ENCODE measurements around the gene CDYL2. TPM values are rescaled to one million over a fixed set of nuclear protein-coding genes. Genes with fewer than 3 reads are reported as not detected.

The CDYL2 gene, protein sequence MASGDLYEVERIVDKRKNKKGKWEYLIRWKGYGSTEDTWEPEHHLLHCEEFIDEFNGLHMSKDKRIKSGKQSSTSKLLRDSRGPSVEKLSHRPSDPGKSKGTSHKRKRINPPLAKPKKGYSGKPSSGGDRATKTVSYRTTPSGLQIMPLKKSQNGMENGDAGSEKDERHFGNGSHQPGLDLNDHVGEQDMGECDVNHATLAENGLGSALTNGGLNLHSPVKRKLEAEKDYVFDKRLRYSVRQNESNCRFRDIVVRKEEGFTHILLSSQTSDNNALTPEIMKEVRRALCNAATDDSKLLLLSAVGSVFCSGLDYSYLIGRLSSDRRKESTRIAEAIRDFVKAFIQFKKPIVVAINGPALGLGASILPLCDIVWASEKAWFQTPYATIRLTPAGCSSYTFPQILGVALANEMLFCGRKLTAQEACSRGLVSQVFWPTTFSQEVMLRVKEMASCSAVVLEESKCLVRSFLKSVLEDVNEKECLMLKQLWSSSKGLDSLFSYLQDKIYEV
- 4.4 TPM for polyA plus RNA-seq (2013, experiment 1 of 2)
- 4.7 TPM for polyA plus RNA-seq (2013, experiment 2 of 2)

DNA sequence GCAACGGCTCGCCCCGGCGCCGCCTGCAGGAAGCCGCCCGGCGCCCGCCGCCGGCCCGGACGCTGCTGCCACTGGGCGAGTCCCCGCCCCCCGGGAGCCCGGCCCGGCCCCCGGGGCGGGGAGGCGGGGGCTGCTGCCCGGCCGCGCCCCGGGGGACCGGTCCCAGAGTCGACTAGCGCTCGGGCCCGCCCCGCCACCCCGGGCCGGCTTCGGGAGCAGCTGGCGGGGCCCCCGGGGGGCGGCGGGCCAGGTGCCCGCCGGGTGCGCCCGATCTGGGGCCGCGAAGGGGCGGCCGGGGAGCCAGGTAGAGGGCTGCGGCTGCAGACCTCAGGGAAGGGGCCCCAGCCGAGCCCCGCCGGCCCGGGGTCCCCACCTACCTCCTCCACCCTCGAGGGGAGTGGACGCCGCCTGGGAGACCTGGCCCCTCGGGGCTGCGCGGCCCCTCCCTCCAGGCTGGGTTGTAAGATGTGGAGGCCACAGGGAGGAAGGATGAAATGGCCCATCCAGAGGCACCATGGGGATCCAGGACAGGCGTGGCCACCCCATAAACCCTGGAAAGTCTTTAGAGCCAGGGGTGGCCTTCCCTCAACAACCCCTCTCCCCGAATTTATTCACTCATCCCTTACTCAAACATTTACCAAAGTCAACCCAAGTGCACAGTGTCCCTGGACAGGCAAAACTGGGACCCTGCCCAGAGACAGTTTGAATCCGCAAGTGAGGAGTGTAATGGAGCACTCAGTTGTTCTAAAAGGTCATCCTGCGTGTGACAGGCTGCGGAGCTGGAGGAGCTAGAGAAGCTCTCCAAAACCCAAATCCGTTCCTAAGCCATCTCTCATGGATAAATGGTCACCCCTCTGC lies at the start of gene CDYL2:
Gene CDYL2 (minus strand): TSS at position 73 of the 858 bp plus-strand sequence. CDS start 425 bp downstream, outside the sequence.
- WGBS, 2 donors (ENCODE audit: extremely low coverage in 2 of 2, insufficient read length in 2 of 2, insufficient replicate concordance in 1 of 2) = no CpG with 5 or more reads among the region's 63 CpGs
- Histone ChIP-seq H4K8ac (ENCODE audit: low read depth, low read length) (no peak within 1 kb of the TSS), H3K79me1 (ENCODE audit: low read depth, low read length) (no peaks in the 10 kb centered on the region), H2BK12ac (ENCODE audit: low read length) (peak within 1 kb of the TSS; percentile 63), H3K36me3 (replicated peaks in 1 of 2; ENCODE audit: control insufficient read depth in 2 of 2, insufficient read depth in 2 of 2, low read length in 2 of 2) (no peaks in the 10 kb centered on the region), H2BK15ac (ENCODE audit: low read length) (no peak within 1 kb of the TSS), H3K27ac (replicated peaks; ENCODE audit: low read length) (no peak within 1 kb of the TSS), H2AFZ (ENCODE audit: low read length) (peak within 1 kb of the TSS; percentile 99), H3K4me2 (ENCODE audit: insufficient read depth, low read length, poor library complexity, severe bottlenecking) (peak within 1 kb of the TSS; percentile 97), H2BK120ac (ENCODE audit: low read depth, low read length) (peak within 1 kb of the TSS; percentile 67), H2AK5ac (ENCODE audit: low read depth, low read length) (peak within 1 kb of the TSS; percentile 48), H3K4ac (ENCODE audit: low read length) (no peak within 1 kb of the TSS), H3K18ac (ENCODE audit: low read length) (peak within 1 kb of the TSS; percentile 98), H3K4me1 (ENCODE audit: control insufficient read depth in 2 of 2, insufficient read depth in 1 of 2, low read depth in 1 of 2, low read length in 2 of 2) (peaks cover 0 to 1% of the 10 kb centered on the region in 2 donors), H3K9me3 (replicated peaks in 1 of 2; ENCODE audit: control insufficient read depth in 2 of 2, insufficient read depth in 1 of 2, low read depth in 1 of 2, low read length in 2 of 2) (peaks cover 0 to 5% of the 10 kb centered on the region in 2 donors), H3K23ac (ENCODE audit: low read depth, low read length, poor library complexity) (no peak within 1 kb of the TSS), H3K14ac (ENCODE audit: low read length) (peak within 1 kb of the TSS; percentile 72), H3K4me3 (ENCODE audit: low read length in 2 of 2) (peak within 1 kb of the TSS; percentile 68 to 99), H3K27me3 (ENCODE audit: control insufficient read depth in 3 of 3, insufficient read depth in 3 of 3, low read depth in 1 of 3, low read length in 3 of 3) (peaks cover 2 to 33% (median 10%) of the 10 kb centered on the region in 3 experiments), H2BK5ac (ENCODE audit: low read length) (no peak within 1 kb of the TSS), H3K9ac (ENCODE audit: low read depth, low read length, poor library complexity) (peak within 1 kb of the TSS; percentile 96), H4K91ac (ENCODE audit: low read depth, low read length, poor library complexity) (no peak within 1 kb of the TSS)
- peak; percentile 14 for DNase-seq (ENCODE audit: low spot score)

DNA sequence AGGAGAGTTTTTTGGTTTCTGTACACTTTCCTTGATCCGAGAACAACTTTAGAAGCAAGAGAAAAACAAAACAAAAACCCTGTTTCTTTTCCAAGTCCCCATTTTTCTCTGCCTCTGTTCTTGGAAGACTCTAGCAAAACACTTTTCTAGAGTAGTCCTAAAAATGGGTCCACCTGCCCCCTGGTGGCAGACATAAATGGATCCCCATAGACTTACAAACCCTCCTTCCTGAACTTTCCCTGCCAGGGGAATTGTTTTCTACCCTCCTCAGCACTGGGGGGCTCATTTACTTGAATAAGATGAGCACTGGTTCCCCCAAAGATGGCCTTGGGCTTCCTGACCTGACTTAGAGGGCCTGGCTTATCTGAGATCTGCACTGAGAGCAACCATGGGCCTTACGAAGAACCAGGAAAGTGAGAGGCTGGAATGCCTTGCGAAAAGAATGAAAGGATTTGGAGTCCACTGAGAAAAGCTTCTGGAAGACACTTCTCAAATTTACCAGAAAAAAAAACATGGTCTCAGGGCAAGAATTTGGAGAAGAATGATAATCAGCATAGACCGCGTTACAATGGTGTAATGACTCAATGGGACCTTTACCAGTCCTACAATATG lies 48.0 kb upstream of the CDYL2 start:
- Histone ChIP-seq H3K36me3 (replicated peaks in 1 of 2; ENCODE audit: control insufficient read depth in 2 of 2, insufficient read depth in 2 of 2, low read length in 2 of 2) (no peaks in the 10 kb centered on the region), H2AFZ (ENCODE audit: low read length) (no peak overlapping the region), H3K79me1 (ENCODE audit: low read depth, low read length) (no peaks in the 10 kb centered on the region), H3K18ac (ENCODE audit: low read length) (no peak overlapping the region), H2BK15ac (ENCODE audit: low read length) (no peak overlapping the region), H3K9me3 (replicated peaks in 1 of 2; ENCODE audit: control insufficient read depth in 2 of 2, insufficient read depth in 1 of 2, low read depth in 1 of 2, low read length in 2 of 2) (no peaks in the 10 kb centered on the region), H2BK12ac (ENCODE audit: low read length) (no peak overlapping the region), H4K91ac (ENCODE audit: low read depth, low read length, poor library complexity) (no peak overlapping the region), H3K9ac (ENCODE audit: low read depth, low read length, poor library complexity) (no peak overlapping the region), H2BK5ac (ENCODE audit: low read length) (no peak overlapping the region), H3K23ac (ENCODE audit: low read depth, low read length, poor library complexity) (no peak overlapping the region), H3K4me3 (ENCODE audit: low read length in 2 of 2) (no peak overlapping the region), H3K27me3 (ENCODE audit: control insufficient read depth in 3 of 3, insufficient read depth in 3 of 3, low read depth in 1 of 3, low read length in 3 of 3) (no peaks in the 10 kb centered on the region), H3K4me1 (ENCODE audit: control insufficient read depth in 2 of 2, insufficient read depth in 1 of 2, low read depth in 1 of 2, low read length in 2 of 2) (peaks cover 0 to 2% of the 10 kb centered on the region in 2 donors), H3K14ac (ENCODE audit: low read length) (no peak overlapping the region), H2BK120ac (ENCODE audit: low read depth, low read length) (no peak overlapping the region), H3K27ac (replicated peaks; ENCODE audit: low read length) (no peak overlapping the region), H4K8ac (ENCODE audit: low read depth, low read length) (no peak overlapping the region), H3K4me2 (ENCODE audit: insufficient read depth, low read length, poor library complexity, severe bottlenecking) (no peak overlapping the region), H2AK5ac (ENCODE audit: low read depth, low read length) (no peak overlapping the region), H3K4ac (ENCODE audit: low read length) (no peak overlapping the region)
- WGBS, 2 donors (ENCODE audit: extremely low coverage in 2 of 2, insufficient read length in 2 of 2, insufficient replicate concordance in 1 of 2) = no CpG with 5 or more reads among the region's 5 CpGs
- DNase-seq (ENCODE audit: low spot score) = no peak

DNA sequence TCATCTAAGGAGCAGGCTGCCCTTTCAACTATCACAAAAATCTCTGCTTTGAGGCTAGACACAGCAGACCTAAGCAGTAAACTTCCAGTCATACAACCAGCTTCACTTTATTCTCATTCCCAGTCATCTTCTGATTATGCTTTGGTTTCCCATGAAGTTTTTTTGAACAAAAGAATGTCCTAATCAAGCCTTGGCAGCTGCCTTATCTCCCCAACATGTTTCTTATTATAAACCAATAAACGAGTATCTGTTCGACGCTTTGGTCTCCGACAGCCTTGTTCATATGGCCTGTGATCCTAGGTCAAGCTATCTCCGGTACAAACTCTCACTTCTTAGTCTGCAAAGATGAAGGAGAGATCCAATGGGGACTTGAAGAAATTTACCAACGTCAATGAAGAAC lies 47.4 kb upstream of the CDYL2 start:
- Histone ChIP-seq H3K14ac (ENCODE audit: low read length) (no peak overlapping the region), H3K79me1 (ENCODE audit: low read depth, low read length) (no peaks in the 10 kb centered on the region), H2BK12ac (ENCODE audit: low read length) (no peak overlapping the region), H3K27ac (replicated peaks; ENCODE audit: low read length) (no peak overlapping the region), H3K4ac (ENCODE audit: low read length) (no peak overlapping the region), H2BK120ac (ENCODE audit: low read depth, low read length) (no peak overlapping the region), H3K27me3 (ENCODE audit: control insufficient read depth in 3 of 3, insufficient read depth in 3 of 3, low read depth in 1 of 3, low read length in 3 of 3) (no peaks in the 10 kb centered on the region), H3K36me3 (replicated peaks in 1 of 2; ENCODE audit: control insufficient read depth in 2 of 2, insufficient read depth in 2 of 2, low read length in 2 of 2) (no peaks in the 10 kb centered on the region), H3K9me3 (replicated peaks in 1 of 2; ENCODE audit: control insufficient read depth in 2 of 2, insufficient read depth in 1 of 2, low read depth in 1 of 2, low read length in 2 of 2) (no peaks in the 10 kb centered on the region), H2BK5ac (ENCODE audit: low read length) (no peak overlapping the region), H4K91ac (ENCODE audit: low read depth, low read length, poor library complexity) (no peak overlapping the region), H3K23ac (ENCODE audit: low read depth, low read length, poor library complexity) (no peak overlapping the region), H2AK5ac (ENCODE audit: low read depth, low read length) (no peak overlapping the region), H4K8ac (ENCODE audit: low read depth, low read length) (no peak overlapping the region), H3K4me3 (ENCODE audit: low read length in 2 of 2) (no peak overlapping the region), H3K4me1 (ENCODE audit: control insufficient read depth in 2 of 2, insufficient read depth in 1 of 2, low read depth in 1 of 2, low read length in 2 of 2) (peaks cover 0 to 2% of the 10 kb centered on the region in 2 donors), H2AFZ (ENCODE audit: low read length) (no peak overlapping the region), H3K9ac (ENCODE audit: low read depth, low read length, poor library complexity) (no peak overlapping the region), H3K4me2 (ENCODE audit: insufficient read depth, low read length, poor library complexity, severe bottlenecking) (no peak overlapping the region), H3K18ac (ENCODE audit: low read length) (no peak overlapping the region), H2BK15ac (ENCODE audit: low read length) (no peak overlapping the region)
- WGBS, 2 donors (ENCODE audit: extremely low coverage in 2 of 2, insufficient read length in 2 of 2, insufficient replicate concordance in 1 of 2) = no CpG with 5 or more reads among the region's 6 CpGs
- DNase-seq (ENCODE audit: low spot score) = no peak

Measured in neuronal stem cell (in vitro differentiated cells).